IPS-15b (cell line): ENCODE results near the gene SHANK1.

Experiments used
- H3K27me3 ChIP-seq: one replicate; pipeline ENCODE4 v1.6.1; 2013; ENCODE audit warnings: low read length; ENCODE audit not compliant: control insufficient read depth, insufficient read depth
- H3K36me3 ChIP-seq: one replicate; pipeline ENCODE4 v1.6.1; 2013; ENCODE audit warnings: low read length; ENCODE audit not compliant: control insufficient read depth, insufficient read depth
- H3K4me1 ChIP-seq: one replicate; pipeline ENCODE4 v1.6.1; 2013; ENCODE audit warnings: mild to moderate bottlenecking, low read length; ENCODE audit not compliant: control insufficient read depth, insufficient read depth
- H3K4me3 ChIP-seq: one replicate; pipeline ENCODE4 v1.5.1; 2013; ENCODE audit warnings: low read depth, low read length
- H3K9ac ChIP-seq: one replicate; pipeline ENCODE4 v1.6.1; 2013; ENCODE audit warnings: low read depth, mild to moderate bottlenecking, low read length
- H3K9me3 ChIP-seq: one replicate; pipeline ENCODE4 v1.6.1; 2013; ENCODE audit warnings: mild to moderate bottlenecking, low read length; ENCODE audit not compliant: control insufficient read depth, insufficient read depth

The SHANK1 gene

GRCh38 chr19:50647879-50648615 lies 71.6 kb downstream of the SHANK1 start:
- Histone ChIP-seq H3K27me3 (peaks cover 39% of the 10 kb centered on the region), H3K4me3 (no peak overlapping the region), H3K9ac (no peak overlapping the region), H3K36me3 (no peaks in the 10 kb centered on the region), H3K4me1 (peaks cover 4% of the 10 kb centered on the region), H3K9me3 (no peaks in the 10 kb centered on the region)

- no peaks in the 10 kb centered on the region for H3K36me3 ChIP-seq
- no peak overlapping the region for H3K4me3 ChIP-seq
Observed at GRCh38 chr19:50646074-50646807, 73.4 kb downstream of the SHANK1 start.

GRCh38 chr19:50645107-50645506 lies 74.5 kb downstream of the SHANK1 start:
- Histone ChIP-seq H3K9ac (no peak overlapping the region), H3K9me3 (no peaks in the 10 kb centered on the region), H3K4me3 (no peak overlapping the region), H3K36me3 (no peaks in the 10 kb centered on the region), H3K27me3 (peaks cover 47% of the 10 kb centered on the region), H3K4me1 (peaks cover 4% of the 10 kb centered on the region)

More at GRCh38 chr19:50646074-50646807, 73.4 kb downstream of the SHANK1 start:
- Histone ChIP-seq H3K9ac (no peak overlapping the region), H3K9me3 (no peaks in the 10 kb centered on the region), H3K27me3 (peaks cover 48% of the 10 kb centered on the region), H3K4me1 (peaks cover 4% of the 10 kb centered on the region)

GRCh38 chr19:50644315-50644915 lies 75.2 kb downstream of the SHANK1 start:
- no peak overlapping the region for H3K4me3 ChIP-seq
- H3K9me3 ChIP-seq, result no peaks in the 10 kb centered on the region
- H3K9ac ChIP-seq, result no peak overlapping the region
- H3K4me1 ChIP-seq, result no peaks in the 10 kb centered on the region
- no peaks in the 10 kb centered on the region for H3K36me3 ChIP-seq
- peaks cover 47% of the 10 kb centered on the region for H3K27me3 ChIP-seq

- H3K4me3 ChIP-seq, result peak overlapping the region; percentile 71
- peaks cover 61% of the 10 kb centered on the region for H3K27me3 ChIP-seq
- H3K36me3 ChIP-seq, result no peaks in the 10 kb centered on the region
- no peaks in the 10 kb centered on the region for H3K9me3 ChIP-seq
- no peaks in the 10 kb centered on the region for H3K4me1 ChIP-seq
- H3K9ac ChIP-seq, result no peak overlapping the region
Observed at GRCh38 chr19:50640368-50640767, 79.2 kb downstream of the SHANK1 start.

GRCh38 chr19:50639121-50640112 lies 80.2 kb downstream of the SHANK1 start, which contains the start of gene SYT3:
SYT3 (minus strand) TSS chr19:50639881; CDS start chr19:50637411, 2,470 bp downstream.
- Histone ChIP-seq H3K4me3 (peak within 1 kb of the TSS; percentile 71), H3K27me3 (peaks cover 52% of the 10 kb centered on the region)

GRCh38 chr19:50638600-50638999 lies 81.0 kb downstream of the SHANK1 start:
- H3K4me3 ChIP-seq, result peak overlapping the region; percentile 66
- H3K9ac ChIP-seq, result no peak overlapping the region

More at GRCh38 chr19:50639121-50640112, 80.2 kb downstream of the SHANK1 start, which contains the start of gene SYT3:
- H3K4me1 ChIP-seq, result no peaks in the 10 kb centered on the region
- no peak within 1 kb of the TSS for H3K9ac ChIP-seq
- no peaks in the 10 kb centered on the region for H3K9me3 ChIP-seq
- no peaks in the 10 kb centered on the region for H3K36me3 ChIP-seq

GRCh38 chr19:50636317-50637085 lies 83.1 kb downstream of the SHANK1 start:
- Histone ChIP-seq H3K9me3 (peaks cover 9% of the 10 kb centered on the region), H3K4me3 (no peak overlapping the region), H3K4me1 (no peaks in the 10 kb centered on the region), H3K27me3 (peaks cover 32% of the 10 kb centered on the region), H3K36me3 (no peaks in the 10 kb centered on the region), H3K9ac (no peak overlapping the region)

More at GRCh38 chr19:50638600-50638999, 81.0 kb downstream of the SHANK1 start:
- H3K36me3 ChIP-seq, result no peaks in the 10 kb centered on the region
- H3K27me3 ChIP-seq, result peaks cover 44% of the 10 kb centered on the region
- H3K9me3 ChIP-seq, result peaks cover 6% of the 10 kb centered on the region
- H3K4me1 ChIP-seq, result no peaks in the 10 kb centered on the region

GRCh38 chr19:50633973-50634372 lies 85.6 kb downstream of the SHANK1 start:
- Histone ChIP-seq H3K9me3 (peaks cover 9% of the 10 kb centered on the region), H3K36me3 (no peaks in the 10 kb centered on the region), H3K27me3 (peaks cover 29% of the 10 kb centered on the region), H3K4me1 (no peaks in the 10 kb centered on the region), H3K4me3 (no peak overlapping the region), H3K9ac (no peak overlapping the region)

- Histone ChIP-seq H3K9ac (no peak overlapping the region), H3K4me3 (no peak overlapping the region), H3K9me3 (peaks cover 9% of the 10 kb centered on the region), H3K27me3 (peaks cover 23% of the 10 kb centered on the region), H3K4me1 (no peaks in the 10 kb centered on the region), H3K36me3 (no peaks in the 10 kb centered on the region)
Observed at GRCh38 chr19:50633359-50633758, 86.2 kb downstream of the SHANK1 start.
